Testis (tissue), 3 donors: ENCODE results near the gene COQ8A. TPM values are rescaled to one million over a fixed set of nuclear protein-coding genes. Genes with fewer than 3 reads are reported as not detected.

ENCODE experiments used
- DNase-seq: peaks from one replicate; pipeline ENCODE4 v3.0.0-alpha.2; 2019
- H3K27ac ChIP-seq, 2 donors: fragments of 200-600 bp; sonication (generic); one replicate each; pipeline ENCODE4 v1.5.1; 2019
- H3K27me3 ChIP-seq: fragments of 200-600 bp; sonication (generic); one replicate; pipeline ENCODE4 v1.5.1; 2019
- H3K36me3 ChIP-seq: fragments of 200-600 bp; sonication (generic); one replicate; pipeline ENCODE4 v1.5.1; 2017; ENCODE audit warnings: low read depth; ENCODE audit errors: missing control alignments
- H3K4me1 ChIP-seq: fragments of 200-600 bp; sonication (generic); one replicate; pipeline ENCODE4 v1.5.1; 2019
- H3K4me3 ChIP-seq, 2 donors: fragments of 200-600 bp; sonication (generic); one replicate each; pipeline ENCODE4 v1.5.1; 2017 to 2019
- H3K9me3 ChIP-seq: fragments of 200-600 bp; sonication (generic); one replicate; pipeline ENCODE4 v1.5.1; 2017
- CTCF ChIP-seq, 3 experiments: fragments of 450-650 bp in 2 of 3; fragments of 200-600 bp in 1 of 3; sonication (generic) in 1 of 3; IDR thresholded peaks; one replicate each; pipeline ENCODE4 v1.5.1; 2016 to 2019; ENCODE audit warnings: antibody characterized with exemption in 3 of 3, mild to moderate bottlenecking in 2 of 3, moderate library complexity in 1 of 3
- POLR2A ChIP-seq: fragments of 450-650 bp; IDR thresholded peaks from one replicate; pipeline ENCODE4 v1.6.1; 2017; ENCODE audit warnings: antibody characterized with exemption, mild to moderate bottlenecking, moderate library complexity
- WGBS, 2 donors: methylation state at CpG; one replicate each; pipeline ENCODE4 v1.1.5; 2018; 5-methylcytosine and 5-hydroxymethylcytosine counted together
- intact Hi-C: fragments of 100-400 bp; cut with DNase I; formaldehyde crosslinking; loops from one replicate; pipeline ENCODE4 v1.15.1; 2023; ENCODE audit warnings: low total_unique reads
- polyA plus RNA-seq: library from polyadenylated mRNA; stranded (reverse); fragments of 350-450 nt; fragmentation: Illumina TruSeq; extraction: RNeasy Lipid Tissue Mini Kit (QIAGEN cat#74804); gene quantifications from one replicate; pipeline ENCODE4 v1.2.3, GENCODE V29; 2014; ENCODE audit warnings: low read depth, low replicate concordance; ENCODE audit not compliant: insufficient read depth
- total RNA-seq, 2 donors: library from RNA; depleted of rRNA; stranded (reverse); fragments of >200 nt; gene quantifications; one replicate each; pipeline ENCODE4 v1.2.3, GENCODE V29; 2016

The COQ8A gene
- total and polyA plus RNA-seq, 3 donors from 2014 or later = 34.4 to 46.8 (median 39.2) TPM

- H3K27me3 ChIP-seq = no peaks in the 10 kb centered on the region
- DNase-seq = no peak
- intact Hi-C loops = no loop called here
- H3K36me3 ChIP-seq = no peaks in the 10 kb centered on the region
- TF ChIP-seq CTCF (IDR thresholded peaks at IDR 0.05) (no peak), POLR2A (no peak)
- no peak overlapping the region for H3K4me3 ChIP-seq
- 93 to 96% methylated on average over 13 to 23 of the region's 23 CpGs for WGBS, 2 donors
- no peaks in the 10 kb centered on the region for H3K9me3 ChIP-seq
- H3K4me1 ChIP-seq = no peaks in the 10 kb centered on the region
- H3K27ac ChIP-seq = no peak overlapping the region
Observed at GRCh38 chr1:226965581-226966440, 25.7 kb downstream of the COQ8A start.

- H3K9me3 ChIP-seq = no peaks in the 10 kb centered on the region
- no peak overlapping the region for H3K27ac ChIP-seq
- H3K4me3 ChIP-seq = no peak overlapping the region
- H3K27me3 ChIP-seq = no peaks in the 10 kb centered on the region
- 97% methylated on average over 4 of the region's 4 CpGs for WGBS, 2 donors
- intact Hi-C loops = no loop called here
- DNase-seq = no peak
- TF ChIP-seq CTCF (IDR thresholded peaks at IDR 0.05) (no peak), POLR2A (no peak)
- no peaks in the 10 kb centered on the region for H3K36me3 ChIP-seq
- H3K4me1 ChIP-seq = no peaks in the 10 kb centered on the region
Observed at GRCh38 chr1:226966683-226967082, 26.6 kb downstream of the COQ8A start.

GRCh38 chr1:226967665-226968064 is 27.6 kb downstream of the COQ8A start:
- Histone ChIP-seq H3K36me3 (no peaks in the 10 kb centered on the region), H3K9me3 (no peaks in the 10 kb centered on the region), H3K4me3 (no peak overlapping the region), H3K27me3 (no peaks in the 10 kb centered on the region), H3K4me1 (no peaks in the 10 kb centered on the region), H3K27ac (no peak overlapping the region)
- no peak for DNase-seq
- WGBS, 2 donors = 76 to 85% methylated on average over 3 of the region's 3 CpGs
- intact Hi-C loops = no loop called here
- TF ChIP-seq POLR2A = no peak
- no peak for TF ChIP-seq CTCF (IDR thresholded peaks at IDR 0.05)

- no peaks in the 10 kb centered on the region for H3K36me3 ChIP-seq
- intact Hi-C loops = no loop called here
- 100% methylated on average over 1 of the region's 1 CpG for WGBS, 2 donors
Observed at GRCh38 chr1:226971765-226972164, 31.7 kb downstream of the COQ8A start.

More at GRCh38 chr1:226971765-226972164, 31.7 kb downstream of the COQ8A start:
- Histone ChIP-seq H3K27ac (no peak overlapping the region), H3K9me3 (no peaks in the 10 kb centered on the region), H3K4me1 (peaks cover 29% of the 10 kb centered on the region), H3K4me3 (no peak overlapping the region), H3K27me3 (no peaks in the 10 kb centered on the region)
- no peak for DNase-seq
- no peak for TF ChIP-seq CTCF (IDR thresholded peaks at IDR 0.05)
- TF ChIP-seq POLR2A = no peak
